H1 (cell line): ENCODE data around the gene MAML3. TPM values are rescaled to one million over a fixed set of nuclear protein-coding genes. Genes with fewer than 3 reads are reported as not detected.

Experiments used
- JUN ChIP-seq: IDR thresholded peaks from 2 replicates; pipeline ENCODE4 v1.6.1; 2011; ENCODE audit warnings: low read depth, mild to moderate bottlenecking, improper control_type of control experiment, low read length
- RNF2 ChIP-seq: fragments of 200-900, 300-1000 bp; sonication (generic); IDR thresholded peaks from 2 replicates; pipeline ENCODE4 v1.7.1; 2016; ENCODE audit warnings: borderline replicate concordance, low read depth, mild to moderate bottlenecking, antibody characterized with exemption, low read length; ENCODE audit not compliant: poor library complexity, severe bottlenecking; ENCODE audit errors: missing control alignments
- TCF12 ChIP-seq: IDR thresholded peaks from 2 replicates; pipeline ENCODE4 v1.6.1; 2011; ENCODE audit warnings: low read depth, mild to moderate bottlenecking, low read length
- polyA plus RNA-seq, 7 experiments: library from polyadenylated mRNA; depleted of rRNA in 3 of 7; stranded (reverse) in 5 of 7; unstranded in 2 of 7; fragments of >200 nt in 5 of 7; fragments of 200-250 nt in 2 of 7; gene quantifications; 1 replicate in 5 of 7; 2 replicates in 1 of 7; 4 replicates in 1 of 7; pipeline versions ENCODE4 v1.2.1 to v1.2.3, GENCODE V29; 2011 to 2013; ENCODE audit warnings: missing spikeins in 2 of 7, mixed read lengths in 2 of 7
- total RNA-seq: library from RNA; stranded (reverse); fragmentation: NEBNext Ultra II Directional; extraction: Animal tissue kit (Norgen Biotek cat#: 25700); gene quantifications from 2 replicates; pipeline ENCODE4 v1.2.1, GENCODE V29; 2021
- TF ChIP-seq, protein P1 (sequence below): fragments of 300-600 bp; sonication (generic); IDR thresholded peaks from 2 replicates; pipeline ENCODE4 v1.7.1; 2012; ENCODE audit warnings: low read length, moderate library complexity, mild to moderate bottlenecking, inconsistent platforms; ENCODE audit not compliant: insufficient replicate concordance

MAML3 gene
- total and polyA plus RNA-seq, 2 of the 8 experiments (the other 6 are each of a cell fraction or from before 2014, with no cell fraction given), result 2.1 to 5.7 TPM

DNA sequence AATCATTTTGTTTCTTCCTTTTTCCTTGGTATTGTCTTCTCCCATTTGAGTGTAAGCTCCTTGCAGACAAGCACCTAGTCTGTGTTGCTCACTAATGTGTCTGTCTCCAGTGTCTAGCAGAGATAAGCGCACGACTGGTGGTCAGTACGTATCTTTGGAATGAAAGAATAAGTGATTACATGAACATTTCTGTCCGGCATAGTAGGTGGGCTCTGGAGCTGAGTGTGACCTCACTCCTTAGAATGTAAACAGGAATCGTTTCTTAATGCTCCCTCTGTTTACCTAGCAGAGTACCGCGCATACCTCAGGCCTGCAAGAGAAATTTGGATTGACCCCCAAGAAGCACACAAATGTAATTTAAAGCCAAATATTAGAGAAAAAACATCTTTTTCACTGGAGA is 235.4 kb downstream of the MAML3 start (continued):
- TF ChIP-seq, protein P1, sequence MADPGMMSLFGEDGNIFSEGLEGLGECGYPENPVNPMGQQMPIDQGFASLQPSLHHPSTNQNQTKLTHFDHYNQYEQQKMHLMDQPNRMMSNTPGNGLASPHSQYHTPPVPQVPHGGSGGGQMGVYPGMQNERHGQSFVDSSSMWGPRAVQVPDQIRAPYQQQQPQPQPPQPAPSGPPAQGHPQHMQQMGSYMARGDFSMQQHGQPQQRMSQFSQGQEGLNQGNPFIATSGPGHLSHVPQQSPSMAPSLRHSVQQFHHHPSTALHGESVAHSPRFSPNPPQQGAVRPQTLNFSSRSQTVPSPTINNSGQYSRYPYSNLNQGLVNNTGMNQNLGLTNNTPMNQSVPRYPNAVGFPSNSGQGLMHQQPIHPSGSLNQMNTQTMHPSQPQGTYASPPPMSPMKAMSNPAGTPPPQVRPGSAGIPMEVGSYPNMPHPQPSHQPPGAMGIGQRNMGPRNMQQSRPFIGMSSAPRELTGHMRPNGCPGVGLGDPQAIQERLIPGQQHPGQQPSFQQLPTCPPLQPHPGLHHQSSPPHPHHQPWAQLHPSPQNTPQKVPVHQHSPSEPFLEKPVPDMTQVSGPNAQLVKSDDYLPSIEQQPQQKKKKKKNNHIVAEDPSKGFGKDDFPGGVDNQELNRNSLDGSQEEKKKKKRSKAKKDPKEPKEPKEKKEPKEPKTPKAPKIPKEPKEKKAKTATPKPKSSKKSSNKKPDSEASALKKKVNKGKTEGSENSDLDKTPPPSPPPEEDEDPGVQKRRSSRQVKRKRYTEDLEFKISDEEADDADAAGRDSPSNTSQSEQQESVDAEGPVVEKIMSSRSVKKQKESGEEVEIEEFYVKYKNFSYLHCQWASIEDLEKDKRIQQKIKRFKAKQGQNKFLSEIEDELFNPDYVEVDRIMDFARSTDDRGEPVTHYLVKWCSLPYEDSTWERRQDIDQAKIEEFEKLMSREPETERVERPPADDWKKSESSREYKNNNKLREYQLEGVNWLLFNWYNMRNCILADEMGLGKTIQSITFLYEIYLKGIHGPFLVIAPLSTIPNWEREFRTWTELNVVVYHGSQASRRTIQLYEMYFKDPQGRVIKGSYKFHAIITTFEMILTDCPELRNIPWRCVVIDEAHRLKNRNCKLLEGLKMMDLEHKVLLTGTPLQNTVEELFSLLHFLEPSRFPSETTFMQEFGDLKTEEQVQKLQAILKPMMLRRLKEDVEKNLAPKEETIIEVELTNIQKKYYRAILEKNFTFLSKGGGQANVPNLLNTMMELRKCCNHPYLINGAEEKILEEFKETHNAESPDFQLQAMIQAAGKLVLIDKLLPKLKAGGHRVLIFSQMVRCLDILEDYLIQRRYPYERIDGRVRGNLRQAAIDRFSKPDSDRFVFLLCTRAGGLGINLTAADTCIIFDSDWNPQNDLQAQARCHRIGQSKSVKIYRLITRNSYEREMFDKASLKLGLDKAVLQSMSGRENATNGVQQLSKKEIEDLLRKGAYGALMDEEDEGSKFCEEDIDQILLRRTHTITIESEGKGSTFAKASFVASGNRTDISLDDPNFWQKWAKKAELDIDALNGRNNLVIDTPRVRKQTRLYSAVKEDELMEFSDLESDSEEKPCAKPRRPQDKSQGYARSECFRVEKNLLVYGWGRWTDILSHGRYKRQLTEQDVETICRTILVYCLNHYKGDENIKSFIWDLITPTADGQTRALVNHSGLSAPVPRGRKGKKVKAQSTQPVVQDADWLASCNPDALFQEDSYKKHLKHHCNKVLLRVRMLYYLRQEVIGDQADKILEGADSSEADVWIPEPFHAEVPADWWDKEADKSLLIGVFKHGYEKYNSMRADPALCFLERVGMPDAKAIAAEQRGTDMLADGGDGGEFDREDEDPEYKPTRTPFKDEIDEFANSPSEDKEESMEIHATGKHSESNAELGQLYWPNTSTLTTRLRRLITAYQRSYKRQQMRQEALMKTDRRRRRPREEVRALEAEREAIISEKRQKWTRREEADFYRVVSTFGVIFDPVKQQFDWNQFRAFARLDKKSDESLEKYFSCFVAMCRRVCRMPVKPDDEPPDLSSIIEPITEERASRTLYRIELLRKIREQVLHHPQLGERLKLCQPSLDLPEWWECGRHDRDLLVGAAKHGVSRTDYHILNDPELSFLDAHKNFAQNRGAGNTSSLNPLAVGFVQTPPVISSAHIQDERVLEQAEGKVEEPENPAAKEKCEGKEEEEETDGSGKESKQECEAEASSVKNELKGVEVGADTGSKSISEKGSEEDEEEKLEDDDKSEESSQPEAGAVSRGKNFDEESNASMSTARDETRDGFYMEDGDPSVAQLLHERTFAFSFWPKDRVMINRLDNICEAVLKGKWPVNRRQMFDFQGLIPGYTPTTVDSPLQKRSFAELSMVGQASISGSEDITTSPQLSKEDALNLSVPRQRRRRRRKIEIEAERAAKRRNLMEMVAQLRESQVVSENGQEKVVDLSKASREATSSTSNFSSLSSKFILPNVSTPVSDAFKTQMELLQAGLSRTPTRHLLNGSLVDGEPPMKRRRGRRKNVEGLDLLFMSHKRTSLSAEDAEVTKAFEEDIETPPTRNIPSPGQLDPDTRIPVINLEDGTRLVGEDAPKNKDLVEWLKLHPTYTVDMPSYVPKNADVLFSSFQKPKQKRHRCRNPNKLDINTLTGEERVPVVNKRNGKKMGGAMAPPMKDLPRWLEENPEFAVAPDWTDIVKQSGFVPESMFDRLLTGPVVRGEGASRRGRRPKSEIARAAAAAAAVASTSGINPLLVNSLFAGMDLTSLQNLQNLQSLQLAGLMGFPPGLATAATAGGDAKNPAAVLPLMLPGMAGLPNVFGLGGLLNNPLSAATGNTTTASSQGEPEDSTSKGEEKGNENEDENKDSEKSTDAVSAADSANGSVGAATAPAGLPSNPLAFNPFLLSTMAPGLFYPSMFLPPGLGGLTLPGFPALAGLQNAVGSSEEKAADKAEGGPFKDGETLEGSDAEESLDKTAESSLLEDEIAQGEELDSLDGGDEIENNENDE, result no peak
- no peak for TF ChIP-seq JUN
- TF ChIP-seq TCF12, result no peak
- no peak for TF ChIP-seq RNF2
